Small intestine (tissue), 7 donors: ENCODE data around the gene CNN2. TPM values are rescaled to one million over a fixed set of nuclear protein-coding genes. Genes with fewer than 3 reads are reported as not detected.

Experiments
- DNase-seq, 2 donors: peaks; one replicate each; pipeline versions ENCODE4 v3.0.0 to v3.0.0-alpha.2; 2013
- FAIRE-seq: peaks from 2 replicates; lab custom pipeline; 2012; peaks lifted over from hg19 to GRCh38; lab: Jason Lieb, UNC
- H3K27ac ChIP-seq, 3 donors: one replicate each; pipeline ENCODE4 v1.5.1; 2013; ENCODE audit warnings: low read length in 2 of 3, mild to moderate bottlenecking in 2 of 3, control low read depth in 1 of 3, inconsistent platforms in 1 of 3, low read depth in 1 of 3, moderate library complexity in 1 of 3
- H3K27me3 ChIP-seq, 3 donors: one replicate each; pipeline ENCODE4 v1.6.1; 2013; ENCODE audit warnings: low read length in 3 of 3, inconsistent platforms in 1 of 3; ENCODE audit not compliant: control insufficient read depth in 3 of 3, insufficient read depth in 3 of 3
- H3K36me3 ChIP-seq, 3 donors: one replicate each; pipeline ENCODE4 v1.6.1; 2013; ENCODE audit warnings: low read length in 3 of 3, inconsistent platforms in 1 of 3, low read depth in 1 of 3, mild to moderate bottlenecking in 1 of 3, moderate library complexity in 1 of 3; ENCODE audit not compliant: control insufficient read depth in 3 of 3, insufficient read depth in 2 of 3
- H3K4me1 ChIP-seq, 3 donors: one replicate each; pipeline ENCODE4 v1.6.1; 2013; ENCODE audit warnings: low read length in 2 of 3, inconsistent platforms in 1 of 3, low read depth in 1 of 3, mild to moderate bottlenecking in 1 of 3, moderate library complexity in 1 of 3; ENCODE audit not compliant: control insufficient read depth in 3 of 3, insufficient read depth in 2 of 3
- H3K4me3 ChIP-seq, 3 donors: one replicate each; pipeline ENCODE4 v1.5.1; 2013; ENCODE audit warnings: low read length in 3 of 3, control low read depth in 1 of 3, inconsistent platforms in 1 of 3, low read depth in 1 of 3, mild to moderate bottlenecking in 1 of 3, moderate library complexity in 1 of 3
- H3K9me3 ChIP-seq, 2 donors: one replicate each; pipeline ENCODE4 v1.6.1; 2013; ENCODE audit warnings: low read depth in 1 of 2, low read length in 1 of 2; ENCODE audit not compliant: control insufficient read depth in 2 of 2, insufficient read depth in 1 of 2
- WGBS, 3 donors: extraction: QIAGEN DNeasy Blood & Tissue Kit; methylation state at CpG; one replicate each; pipeline ENCODE4 v1.1.7; 2013; 5-methylcytosine and 5-hydroxymethylcytosine counted together
- polyA plus RNA-seq, 4 donors: library from polyadenylated mRNA; stranded (reverse) in 3 of 4; unstranded in 1 of 4; fragments of 200-250 nt in 3 of 4; fragments of 120-200 nt in 1 of 4; gene quantifications; one replicate each; pipeline versions ENCODE4 v1.2.1 to v1.2.3, GENCODE V29; 2013
- donor health status: healthy with polysubstance abuse.
- donor health status: control.
- donor health status: control.
- donor health status: Bipolar disorder and iron deficiency.
- donor health status: healthy.

CNN2 gene
- polyA plus RNA-seq, 4 donors: 14.5 to 34.4 (median 22.6) TPM

DNA sequence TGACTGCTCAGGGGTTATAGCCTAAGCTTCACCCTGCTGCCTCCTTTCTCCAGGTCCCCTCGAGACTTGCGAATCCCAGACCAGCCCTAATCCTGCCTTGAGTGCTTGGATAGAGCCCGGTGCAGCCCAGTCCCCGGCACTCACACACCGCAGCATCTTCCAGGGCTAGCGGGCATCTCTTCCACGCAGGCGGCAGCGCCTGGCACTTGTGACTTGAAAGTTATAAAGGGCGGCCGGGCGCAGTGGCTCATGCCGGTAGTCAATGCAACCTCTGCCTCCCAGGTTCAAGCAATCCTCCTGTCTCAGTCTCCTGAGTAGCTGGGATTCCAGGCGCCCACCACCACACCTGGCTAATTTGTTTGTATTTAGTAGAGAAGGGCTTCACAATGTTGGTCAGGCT is 40.3 kb upstream of the CNN2 start:
- 90 to 96% (median 93%) methylated on average over 14 of the region's 14 CpGs for WGBS, 3 donors

DNA sequence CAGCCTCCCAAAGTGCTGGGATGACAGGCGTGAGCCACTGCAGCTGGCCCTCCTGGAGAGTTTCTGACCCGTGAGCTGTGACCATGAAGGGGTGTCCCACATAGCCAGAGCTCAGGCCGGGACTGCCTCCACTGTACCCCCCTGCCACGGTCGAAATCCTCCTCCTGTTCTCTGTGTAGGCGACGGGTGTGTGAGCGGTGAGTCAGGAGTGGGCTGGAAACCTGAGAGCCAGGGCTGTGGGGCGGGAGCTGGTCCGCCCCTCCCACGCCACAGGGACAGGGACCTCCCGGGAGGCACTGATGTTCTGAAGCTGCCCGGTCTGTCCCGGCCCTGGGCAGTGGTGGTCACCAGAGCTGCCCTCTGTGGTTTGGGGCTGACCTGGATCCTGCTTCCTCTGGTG is 38.3 kb upstream of the CNN2 start:
- H3K27me3 ChIP-seq: no peaks in the 10 kb centered on the region
- H3K36me3 ChIP-seq: peaks cover 0 to 72% (median 4%) of the 10 kb centered on the region in 3 donors
- H3K4me3 ChIP-seq: no peak overlapping the region
- no peak for DNase-seq
- WGBS, 3 donors: 76 to 84% (median 83%) methylated on average over 14 of the region's 14 CpGs
- H3K9me3 ChIP-seq: no peaks in the 10 kb centered on the region
- no peak overlapping the region for H3K27ac ChIP-seq
- H3K4me1 ChIP-seq: peaks cover 0 to 7% (median 0%) of the 10 kb centered on the region in 3 donors
- no peak for FAIRE-seq

More for the DNA sequence above, 40.3 kb upstream of the CNN2 start:
- peaks cover 0 to 10% (median 0%) of the 10 kb centered on the region in 3 donors for H3K4me1 ChIP-seq
- no peak overlapping the region for H3K4me3 ChIP-seq
- peaks cover 0 to 58% (median 4%) of the 10 kb centered on the region in 3 donors for H3K36me3 ChIP-seq
- no peaks in the 10 kb centered on the region for H3K27me3 ChIP-seq
- FAIRE-seq (no peak), DNase-seq (no peak)
- H3K27ac ChIP-seq: no peak overlapping the region
- H3K9me3 ChIP-seq: no peaks in the 10 kb centered on the region

DNA sequence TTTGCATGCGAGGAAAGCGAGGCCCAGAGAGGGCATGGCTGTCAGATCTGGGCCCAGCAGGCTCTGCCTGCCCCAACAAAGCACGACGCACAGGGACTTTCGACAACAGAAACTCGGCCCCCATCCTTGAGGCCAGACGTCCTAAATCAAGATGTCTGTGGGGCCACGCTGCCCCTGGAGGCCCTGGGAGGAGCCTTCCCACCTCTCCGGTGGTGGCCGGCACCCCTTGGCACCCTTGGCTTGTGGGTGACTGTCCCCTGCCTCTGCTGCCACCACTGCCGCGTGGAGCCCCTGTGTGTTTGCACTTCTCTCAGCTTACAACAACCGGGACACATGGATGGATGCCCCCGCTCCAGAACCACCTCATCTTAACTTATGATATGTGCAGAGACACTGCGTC is 37.9 kb upstream of the CNN2 start:
- H3K4me1 ChIP-seq: peaks cover 0 to 5% (median 0%) of the 10 kb centered on the region in 3 donors
- H3K36me3 ChIP-seq: peaks cover 0 to 77% (median 4%) of the 10 kb centered on the region in 3 donors
- no peaks in the 10 kb centered on the region for H3K9me3 ChIP-seq
- H3K27ac ChIP-seq: no peak overlapping the region
- DNase-seq (no peak), FAIRE-seq (no peak)
- no peaks in the 10 kb centered on the region for H3K27me3 ChIP-seq
- H3K4me3 ChIP-seq: no peak overlapping the region
- WGBS, 3 donors: 87 to 95% (median 91%) methylated on average over 14 to 15 of the region's 15 CpGs

DNA sequence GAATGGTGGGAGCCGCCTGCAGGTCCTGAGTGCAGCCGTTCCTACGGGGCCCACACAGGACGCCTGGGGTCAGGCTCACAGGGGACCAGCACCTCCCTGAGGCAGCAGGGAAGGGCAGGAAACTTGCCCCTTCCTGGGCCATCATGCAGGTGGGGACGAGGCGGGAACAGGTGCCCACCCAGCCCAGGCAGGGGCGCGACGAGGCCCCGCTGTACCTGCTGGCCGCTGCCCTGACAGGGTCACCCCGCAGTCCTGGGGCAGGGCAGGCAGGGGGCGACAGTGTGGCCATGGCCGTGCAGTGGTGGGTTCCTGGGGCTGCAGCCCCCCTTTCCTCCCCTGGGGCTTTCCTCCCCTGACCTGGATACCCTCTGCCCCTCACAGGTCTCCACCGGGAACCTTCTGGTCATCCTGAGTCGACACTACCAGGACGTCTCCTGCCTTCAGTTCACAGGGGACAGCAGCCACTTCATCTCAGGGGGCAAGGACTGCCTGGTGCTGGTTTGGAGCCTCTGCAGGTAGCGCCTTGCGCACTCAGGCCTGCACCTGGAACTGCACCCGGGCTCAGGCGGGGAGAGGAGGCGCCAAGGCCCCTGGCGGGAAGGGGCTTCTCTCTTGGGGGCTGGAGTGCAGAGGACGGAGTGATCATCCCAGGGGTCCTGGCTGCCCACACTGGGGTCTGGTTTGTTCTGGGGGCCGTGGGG is 36.9 kb upstream of the CNN2 start:
- WGBS, 3 donors: 89 to 92% (median 89%) methylated on average over 16 to 25 of the region's 25 CpGs
- H3K4me1 ChIP-seq: no peaks in the 10 kb centered on the region
- H3K27me3 ChIP-seq: no peaks in the 10 kb centered on the region
- no peak for FAIRE-seq
- no peak overlapping the region for H3K27ac ChIP-seq
- no peak overlapping the region for H3K4me3 ChIP-seq
- H3K36me3 ChIP-seq: peaks cover 0 to 87% (median 4%) of the 10 kb centered on the region in 3 donors
- no peaks in the 10 kb centered on the region for H3K9me3 ChIP-seq
- no peak for DNase-seq

DNA sequence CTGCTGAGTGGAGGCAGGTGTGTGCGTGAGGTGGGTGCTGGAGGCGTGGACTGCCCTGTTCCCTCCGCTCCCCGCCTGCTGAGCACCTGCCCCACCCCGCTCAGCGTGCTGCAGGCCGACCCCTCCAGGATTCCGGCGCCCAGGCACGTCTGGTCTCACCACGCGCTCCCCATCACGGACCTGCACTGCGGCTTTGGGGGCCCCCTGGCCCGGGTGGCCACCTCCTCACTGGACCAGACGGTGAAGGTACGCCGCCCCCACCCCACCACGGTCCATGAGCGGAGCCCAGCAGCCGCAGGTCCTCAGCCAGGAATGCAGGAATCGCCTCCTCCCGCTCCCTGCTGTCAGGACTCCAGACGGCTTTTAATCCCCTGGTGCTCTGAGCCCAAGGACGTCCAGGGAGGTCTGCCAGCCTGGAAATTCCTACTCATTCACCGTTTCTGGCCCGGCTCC is 36.3 kb upstream of the CNN2 start:
- peaks cover 0 to 93% (median 4%) of the 10 kb centered on the region in 3 donors for H3K36me3 ChIP-seq
- no peak overlapping the region for H3K4me3 ChIP-seq
- DNase-seq: no peak
- no peaks in the 10 kb centered on the region for H3K9me3 ChIP-seq
- no peaks in the 10 kb centered on the region for H3K4me1 ChIP-seq
- no peak for FAIRE-seq
- H3K27ac ChIP-seq: no peak overlapping the region
- WGBS, 3 donors: 86 to 91% (median 88%) methylated on average over 20 to 27 of the region's 27 CpGs
- H3K27me3 ChIP-seq: no peaks in the 10 kb centered on the region

DNA sequence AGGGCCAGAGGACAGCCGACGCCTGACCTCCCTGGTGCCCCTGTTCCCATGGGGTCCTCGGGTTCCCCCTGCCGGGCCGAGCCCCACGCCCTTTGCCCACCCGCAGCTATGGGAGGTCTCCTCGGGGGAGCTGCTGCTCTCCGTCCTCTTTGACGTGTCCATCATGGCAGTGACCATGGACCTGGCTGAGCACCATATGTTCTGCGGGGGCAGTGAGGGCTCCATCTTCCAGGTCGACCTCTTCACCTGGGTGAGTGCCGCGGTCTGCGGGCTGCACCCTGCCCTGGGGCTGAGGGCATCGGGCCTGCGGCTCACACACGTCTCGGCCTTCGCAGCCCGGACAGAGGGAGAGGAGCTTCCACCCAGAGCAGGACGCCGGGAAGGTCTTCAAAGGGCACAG is 35.7 kb upstream of the CNN2 start:
- Histone ChIP-seq H3K4me1 (no peaks in the 10 kb centered on the region), H3K9me3 (no peaks in the 10 kb centered on the region), H3K27ac (no peak overlapping the region), H3K36me3 (peaks cover 0 to 94% (median 4%) of the 10 kb centered on the region in 3 donors), H3K27me3 (peaks cover 0 to 4% (median under 1%) of the 10 kb centered on the region in 3 donors), H3K4me3 (no peak overlapping the region)
- DNase-seq: no peak
- WGBS, 3 donors: 89 to 97% (median 94%) methylated on average over 17 to 23 of the region's 23 CpGs
- FAIRE-seq: no peak

DNA sequence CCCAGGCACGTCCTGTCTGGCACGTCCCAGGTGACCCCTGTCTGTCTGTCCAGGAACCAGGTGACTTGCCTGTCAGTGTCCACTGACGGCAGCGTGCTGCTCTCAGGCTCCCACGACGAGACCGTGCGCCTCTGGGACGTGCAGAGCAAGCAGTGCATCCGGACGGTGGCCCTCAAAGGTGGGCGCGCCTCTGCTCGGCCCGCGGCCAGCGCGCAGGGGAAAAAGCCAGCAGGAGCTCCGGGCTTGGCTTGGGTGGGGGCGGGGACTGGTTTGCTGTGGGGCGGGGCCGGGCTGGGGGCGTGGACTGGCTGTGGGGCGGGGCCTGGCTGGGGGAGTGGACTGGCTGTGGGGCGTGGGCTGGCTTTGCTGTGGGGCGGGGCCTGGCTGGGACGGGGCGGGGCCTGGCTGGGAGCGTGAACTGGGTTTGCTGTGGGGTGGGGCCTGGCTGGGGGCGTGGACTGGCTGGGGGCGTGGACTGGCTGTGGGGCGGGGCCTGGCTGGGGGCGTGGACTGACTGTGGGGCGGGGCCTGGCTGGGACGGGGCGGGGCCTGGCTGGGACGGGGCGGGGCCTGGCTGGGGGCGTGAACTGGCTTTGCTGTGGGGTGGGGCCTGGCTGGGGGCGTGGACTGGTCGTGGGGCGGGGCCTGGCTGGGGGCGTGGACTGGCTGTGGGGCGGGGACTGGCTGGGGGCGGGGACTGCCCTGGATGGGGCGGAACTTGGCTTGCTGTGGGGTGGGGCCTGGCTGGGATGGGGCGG is 35.1 kb upstream of the CNN2 start:
- WGBS, 3 donors: 83 to 84% (median 84%) methylated on average over 30 to 47 of the region's 47 CpGs
- Histone ChIP-seq H3K27ac (no peak overlapping the region), H3K36me3 (peaks cover 0 to 90% (median 4%) of the 10 kb centered on the region in 3 donors), H3K9me3 (no peaks in the 10 kb centered on the region), H3K4me1 (peaks cover 0 to 5% (median 0%) of the 10 kb centered on the region in 3 donors), H3K4me3 (no peak overlapping the region), H3K27me3 (peaks cover 0 to 10% (median 3%) of the 10 kb centered on the region in 3 donors)
- peak in 1 of 2 donors; percentile 14 for DNase-seq
- FAIRE-seq: no peak

DNA sequence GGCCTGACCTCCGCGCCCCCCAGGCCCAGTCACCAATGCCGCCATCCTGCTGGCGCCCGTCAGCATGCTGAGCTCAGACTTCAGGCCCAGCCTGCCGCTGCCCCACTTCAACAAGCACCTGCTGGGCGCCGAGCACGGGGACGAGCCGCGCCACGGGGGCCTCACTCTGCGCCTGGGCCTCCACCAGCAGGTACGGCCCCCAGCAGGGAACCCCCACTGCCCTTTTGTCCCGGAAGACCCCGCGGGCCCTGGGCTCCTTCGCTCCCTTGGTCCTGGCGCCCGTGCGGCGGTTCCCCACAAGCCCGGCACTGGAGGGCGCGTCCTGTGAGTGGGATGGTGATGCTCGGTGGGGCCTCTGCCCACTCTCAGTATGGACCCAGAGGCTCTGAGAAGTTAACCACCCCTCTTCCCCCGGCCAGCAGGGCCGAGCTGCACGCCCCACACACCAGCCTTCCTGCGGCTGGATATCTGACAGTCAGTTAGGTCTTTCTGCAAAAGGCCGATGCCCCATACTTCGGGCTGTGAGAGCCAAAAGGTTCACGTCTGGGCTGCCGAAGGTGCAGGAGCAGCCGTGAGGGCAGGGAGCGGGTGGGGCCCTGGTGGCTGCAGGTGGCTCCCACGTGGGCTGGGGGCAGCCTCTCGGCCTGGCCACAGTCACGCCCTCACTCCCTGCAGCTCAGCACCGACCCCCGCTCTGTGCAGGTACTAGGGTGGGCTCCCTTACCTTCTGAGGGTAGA is 34.3 kb upstream of the CNN2 start:
- Histone ChIP-seq H3K36me3 (peaks cover 0 to 82% (median 0%) of the 10 kb centered on the region in 3 donors), H3K4me3 (no peak overlapping the region), H3K27ac (no peak overlapping the region), H3K9me3 (no peaks in the 10 kb centered on the region), H3K4me1 (peaks cover 0 to 9% (median 0%) of the 10 kb centered on the region in 3 donors), H3K27me3 (peaks cover 0 to 18% (median 3%) of the 10 kb centered on the region in 3 donors)
- FAIRE-seq (no peak), DNase-seq (no peak)
- 89 to 94% (median 92%) methylated on average over 41 to 42 of the region's 42 CpGs for WGBS, 3 donors
